GM19023 (cell line): ENCODE results near the gene AIFM3.
"Not testable (repeated sequence)": the region's sequence is repeated elsewhere in the genome, so short reads cannot be mapped to it uniquely, and the experiment has no call there.

Experiments used
- ATAC-seq: cut with Tn5 transposase; IDR thresholded peaks from one replicate; pipeline ENCODE4 v1.9.1; 2021; ENCODE audit warnings: mild to moderate bottlenecking, moderate library complexity; ENCODE audit not compliant: unreplicated experiment

The AIFM3 gene

GRCh38 chr22:21000987-21001600, 34.0 kb downstream of the AIFM3 start:
- ATAC-seq = peak; percentile 2

DNA sequence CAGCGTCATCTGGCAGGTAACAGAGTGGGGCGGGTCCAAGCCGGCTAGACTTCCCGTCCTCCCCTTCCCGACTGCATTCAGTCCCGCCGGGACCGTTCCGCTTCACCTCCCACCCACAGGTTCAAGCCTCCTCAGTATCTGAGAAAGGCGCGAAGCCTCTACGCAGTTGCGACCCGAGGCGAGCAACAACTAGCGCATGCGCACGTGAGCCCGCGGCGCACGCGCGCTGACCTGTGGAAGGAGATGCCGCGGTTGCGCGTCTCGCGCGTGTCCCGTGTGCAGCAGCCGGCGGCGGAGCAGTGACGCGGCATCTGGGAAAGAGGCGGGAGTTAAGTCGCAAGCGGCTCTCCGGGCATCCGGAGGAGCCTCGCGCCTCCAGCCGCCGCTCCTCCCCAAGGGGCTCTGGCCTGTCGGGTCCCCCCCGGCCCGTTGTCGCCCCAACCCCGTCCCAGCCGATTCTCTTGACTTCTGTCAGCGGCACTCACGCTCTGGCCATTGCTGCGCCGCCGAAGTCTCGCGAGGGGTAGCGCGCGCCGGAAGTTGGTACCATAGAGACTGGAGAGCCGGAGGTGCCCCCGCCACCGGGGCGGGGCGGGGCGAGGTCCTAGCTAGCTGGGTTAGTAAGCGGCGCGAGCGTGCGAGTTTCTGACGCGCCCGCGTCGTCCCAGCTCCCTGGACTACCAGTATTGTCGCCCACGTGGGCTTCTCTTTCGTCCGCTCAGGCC, 34.7 kb downstream of the AIFM3 start, which contains the start of gene THAP7:
THAP7 (minus strand) TSS at position 518 of the 725 bp plus-strand sequence; CDS start at position 311, 207 bp downstream.
- peak; percentile 90 for ATAC-seq

DNA sequence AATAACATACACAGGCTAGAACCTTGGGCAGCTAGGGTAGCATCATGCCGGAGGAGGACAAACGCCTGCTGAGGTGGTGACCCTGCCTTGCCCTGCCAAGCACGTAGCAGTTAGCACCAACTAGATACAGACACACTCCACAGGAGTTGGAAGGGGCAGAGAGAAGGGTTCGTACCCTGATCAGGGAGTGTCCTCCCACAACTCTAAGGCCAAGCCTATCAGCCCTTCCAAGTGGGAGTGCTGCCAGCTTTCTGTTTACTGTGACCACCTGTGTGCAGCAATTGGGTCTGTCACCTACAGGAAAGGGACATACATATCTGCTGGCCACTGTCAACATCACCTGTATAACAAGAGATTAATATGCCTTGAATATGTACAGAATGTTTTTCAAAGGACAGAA, 36.7 kb downstream of the AIFM3 start:
- no peak for ATAC-seq

DNA sequence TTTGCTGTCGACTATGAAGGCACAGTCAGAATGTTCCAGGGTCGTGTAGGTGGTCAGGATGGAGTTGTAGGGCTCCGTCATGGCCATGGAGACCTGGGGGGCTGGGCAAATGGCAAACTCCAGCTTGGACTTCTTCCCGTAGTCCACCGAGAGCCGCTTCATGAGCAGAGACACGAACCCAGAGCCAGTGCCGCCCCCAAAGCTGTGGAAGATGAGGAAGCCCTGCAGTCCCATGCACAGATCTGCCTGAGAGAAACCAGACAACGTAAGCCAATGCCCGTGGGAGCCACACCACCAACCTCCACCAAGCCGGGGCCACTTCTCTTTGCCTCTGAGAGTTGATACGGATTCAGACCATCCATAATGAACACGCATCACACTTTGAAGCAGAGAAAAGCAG, 42.2 kb downstream of the AIFM3 start:
- ATAC-seq = not testable (repeated sequence)

DNA sequence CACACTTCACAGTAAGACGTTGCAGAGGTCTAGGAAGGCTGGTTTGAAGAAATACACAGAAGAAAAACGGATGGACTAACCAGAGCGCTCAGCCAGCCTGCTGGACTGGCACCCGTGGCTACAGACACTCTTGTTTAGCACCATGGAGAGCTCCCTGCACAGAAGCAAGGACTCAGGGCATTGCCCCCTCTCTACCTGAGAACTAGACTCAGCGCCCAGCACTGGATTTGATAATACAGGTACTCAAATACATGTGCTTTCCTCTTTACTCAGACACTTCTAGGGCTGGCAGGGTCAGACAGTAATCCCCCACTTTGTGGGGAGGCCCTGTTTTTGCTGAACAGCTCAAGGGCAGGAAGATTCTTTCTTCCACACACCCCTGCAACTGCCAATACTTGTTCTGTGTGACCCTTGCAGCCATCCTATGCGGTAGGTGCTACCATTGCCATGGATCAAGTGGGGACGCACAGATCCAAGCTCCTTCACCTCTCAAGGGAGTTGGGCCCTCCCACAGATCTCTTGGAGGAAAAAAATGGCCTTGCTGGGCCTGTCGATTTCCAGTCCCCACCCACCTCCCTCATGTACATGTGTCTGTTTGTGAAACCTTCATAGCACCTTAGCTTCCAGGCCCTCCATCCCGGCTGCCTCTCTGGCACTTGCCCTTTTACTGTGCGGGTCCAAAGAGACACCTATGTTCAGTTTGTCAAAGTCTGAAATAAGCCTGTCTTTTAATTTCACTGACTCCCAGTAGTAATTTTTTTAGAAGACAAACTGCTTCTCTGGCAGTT, 42.8 kb downstream of the AIFM3 start:
- no peak for ATAC-seq

GRCh38 chr22:21010426-21011113, 43.5 kb downstream of the AIFM3 start:
- ATAC-seq = no peak

DNA sequence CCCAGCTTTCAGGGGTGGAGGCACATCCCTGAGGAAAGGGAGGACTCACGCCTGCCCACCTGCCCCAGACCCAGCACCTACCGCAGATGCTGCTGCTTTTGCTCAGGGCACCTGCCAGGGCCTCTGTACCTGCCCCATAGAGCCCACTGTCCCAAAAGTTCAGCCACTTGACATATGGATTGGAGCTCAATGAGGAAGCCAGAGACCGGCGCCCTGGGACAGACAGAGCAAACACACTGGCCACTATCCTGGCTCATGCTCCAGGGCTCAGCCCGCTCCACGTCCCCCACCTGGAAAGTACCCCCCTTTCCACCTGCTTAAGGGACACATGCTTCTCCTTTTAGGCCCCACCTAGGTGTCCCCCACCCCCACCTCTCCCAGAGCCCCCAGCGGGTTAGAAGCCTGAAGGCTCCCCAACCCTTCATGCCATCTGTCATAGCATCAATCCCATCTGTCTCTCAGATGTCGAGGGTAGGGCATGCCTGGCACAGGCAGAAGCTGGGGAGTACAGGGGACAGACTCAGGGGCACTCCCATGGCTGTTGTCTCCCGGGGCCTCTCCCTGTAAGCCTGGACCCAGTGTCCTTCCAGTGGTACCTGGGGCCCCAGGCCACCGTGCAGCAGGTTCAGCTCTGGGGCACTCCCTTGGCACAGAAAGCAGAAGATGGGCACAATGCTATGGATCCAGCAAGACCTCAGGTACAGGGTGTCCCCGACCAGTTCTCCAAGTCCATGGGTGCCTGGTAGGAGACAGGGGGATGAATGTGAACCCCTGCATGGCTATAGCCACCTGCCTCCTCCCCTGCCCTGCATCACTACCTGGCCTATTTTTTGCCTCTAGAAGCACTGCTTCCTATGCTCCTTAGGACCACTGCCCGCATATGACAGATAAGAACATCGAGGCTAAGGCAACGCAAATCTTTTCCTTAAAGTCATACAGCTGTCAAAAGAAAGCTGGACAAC, 45.7 kb downstream of the AIFM3 start:
- no peak for ATAC-seq

DNA sequence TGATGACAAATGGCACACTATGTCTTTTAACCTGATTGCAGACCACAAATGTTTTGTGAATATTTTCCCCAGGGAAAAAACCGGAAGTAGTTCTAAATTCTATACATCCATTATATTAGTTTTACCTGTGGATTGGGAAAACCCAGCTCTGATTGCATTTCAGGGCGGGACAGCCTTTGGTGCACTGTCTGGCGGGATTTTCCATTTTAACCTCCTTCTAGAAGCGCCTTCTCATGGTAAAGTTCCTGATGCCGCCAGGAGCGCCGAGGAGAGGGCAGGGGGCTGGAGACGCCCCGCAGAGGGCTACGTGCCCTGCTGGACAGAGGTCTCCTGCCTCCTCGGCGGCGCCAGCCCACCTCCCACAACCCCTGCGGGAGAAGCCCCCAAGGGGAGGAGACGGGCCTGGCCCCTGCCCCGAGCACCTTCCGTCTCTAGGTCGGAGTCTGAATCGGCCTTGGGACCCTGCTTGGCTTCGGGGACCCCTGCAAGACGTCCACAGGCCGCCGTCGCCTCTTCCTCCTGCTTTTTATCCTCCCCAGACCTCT, 46.7 kb downstream of the AIFM3 start:
- ATAC-seq = peak; percentile 17

GRCh38 chr22:21014202-21014725, 47.2 kb downstream of the AIFM3 start:
- ATAC-seq = peak; percentile 89

- no peak for ATAC-seq
These were observed 47.8 kb downstream of the AIFM3 start, which contains the start of gene P2RX6 for GRCh38 chr22:21014726-21015465. TSS of gene P2RX6 (plus strand) at chr22:21015165. CDS start at chr22:21015175, 10 bp downstream.

DNA sequence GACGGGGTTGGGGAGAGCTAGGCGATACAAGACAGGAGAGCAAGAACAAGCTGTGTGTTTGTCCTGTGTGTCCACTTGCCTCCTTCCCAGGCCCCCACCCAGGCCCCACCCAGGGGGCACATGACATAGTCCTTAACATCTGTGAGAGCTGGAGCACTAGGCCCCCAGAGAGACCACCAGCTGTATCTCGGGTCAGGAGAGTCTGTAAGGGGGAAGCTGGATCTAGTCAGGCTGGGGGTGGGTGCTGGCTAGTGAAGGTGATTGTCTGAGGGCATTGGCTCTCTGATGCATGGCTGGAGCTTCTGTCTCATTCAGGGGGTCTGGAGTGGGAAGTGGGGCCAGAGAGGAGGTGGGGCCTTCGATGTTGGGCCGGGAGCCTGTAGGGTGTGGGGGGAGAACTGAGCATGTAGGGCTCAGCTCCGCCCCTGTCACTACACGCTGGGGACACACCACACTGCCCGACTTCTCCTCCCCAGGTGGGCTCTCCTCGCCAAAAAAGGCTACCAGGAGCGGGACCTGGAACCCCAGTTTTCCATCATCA, 48.5 kb downstream of the AIFM3 start:
- ATAC-seq = no peak

DNA sequence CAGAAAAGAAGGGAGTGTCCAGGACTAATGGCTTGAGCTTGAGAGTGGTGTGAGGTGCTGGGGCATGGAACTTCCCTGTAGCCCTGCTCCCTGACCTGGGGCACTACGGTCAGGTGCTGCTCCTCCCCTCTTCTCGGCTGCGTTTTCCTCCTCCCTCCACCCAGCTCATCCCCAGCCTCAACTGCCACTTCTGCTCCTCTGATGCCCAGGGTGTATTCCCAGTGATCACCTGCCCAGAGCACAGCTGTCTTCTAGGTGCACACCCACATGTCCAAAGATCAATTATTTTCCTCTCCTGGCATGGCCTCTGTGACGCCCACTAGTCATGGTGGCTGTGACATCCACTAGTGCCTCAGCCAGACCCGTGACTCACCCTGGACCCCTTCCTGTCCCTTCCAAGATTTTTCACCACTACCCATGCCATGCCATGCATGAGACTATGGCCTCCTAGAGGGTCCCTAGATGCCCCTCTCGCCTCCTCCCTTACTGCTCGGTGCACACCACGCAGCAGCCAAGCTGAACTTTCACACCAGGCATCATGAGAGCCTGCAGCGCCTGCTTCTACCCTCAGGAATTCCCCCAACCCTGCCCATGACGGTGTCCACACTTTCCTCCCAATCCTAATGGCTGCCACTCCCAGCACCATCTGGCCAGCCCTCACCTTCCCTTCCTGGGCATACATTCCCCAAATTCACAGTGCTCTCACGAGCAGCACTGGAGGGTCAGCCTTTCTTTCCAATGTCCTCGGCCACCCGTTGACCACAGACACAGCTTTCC, 49.8 kb downstream of the AIFM3 start:
- no peak for ATAC-seq

DNA sequence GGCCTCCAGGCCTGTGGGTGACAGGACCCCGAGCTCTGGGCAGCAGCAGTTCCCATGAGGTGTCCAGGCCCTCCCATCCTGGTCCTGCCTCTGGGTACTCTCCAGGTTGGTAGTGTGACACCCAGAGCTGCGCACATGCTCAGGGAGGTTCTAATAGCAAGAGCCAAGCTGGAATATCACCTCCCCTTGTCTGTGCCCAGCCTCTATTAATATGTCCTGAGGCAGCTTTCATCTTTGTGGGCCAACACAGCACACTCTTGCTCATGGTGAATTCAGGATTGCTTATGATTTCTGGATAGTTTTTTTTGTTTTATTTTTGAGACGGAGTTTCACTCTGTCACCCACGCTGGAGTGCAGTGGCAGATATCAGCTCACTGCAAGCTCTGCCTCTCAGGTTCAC, 51.3 kb downstream of the AIFM3 start:
- ATAC-seq = no peak

DNA sequence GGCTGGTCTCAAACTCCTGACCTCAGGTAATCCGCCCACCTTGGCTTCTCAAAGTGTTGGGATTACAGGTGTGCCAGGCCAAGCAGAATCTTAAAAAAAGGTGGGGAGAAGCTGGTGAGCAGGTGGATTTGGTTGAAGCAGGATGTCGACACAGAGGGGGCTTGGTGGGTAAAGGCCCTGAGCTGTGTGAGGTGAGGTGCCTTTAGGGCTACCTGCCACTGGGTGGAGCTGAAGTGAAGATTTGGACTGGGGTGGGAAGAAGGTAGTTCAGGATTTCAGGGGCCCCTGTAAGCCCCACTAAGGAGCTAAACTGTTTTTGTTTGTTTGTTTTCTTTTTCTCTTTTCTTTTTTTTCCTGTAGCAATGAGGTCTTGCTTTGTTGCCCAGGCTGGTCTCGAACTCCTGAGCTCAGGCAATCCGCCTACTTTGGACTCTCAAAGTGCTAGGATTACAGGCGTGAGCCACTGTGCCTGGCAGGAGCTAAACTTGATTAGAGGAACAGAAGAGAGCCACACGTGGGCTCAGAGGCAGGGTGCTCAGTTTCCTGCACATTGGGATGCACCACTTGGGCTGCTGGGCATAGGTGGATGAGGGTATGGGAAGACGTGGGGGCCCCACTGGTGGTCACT, 53.9 kb downstream of the AIFM3 start:
- ATAC-seq = no peak

GRCh38 chr22:21022507-21022906, 55.5 kb downstream of the AIFM3 start:
- no peak for ATAC-seq

DNA sequence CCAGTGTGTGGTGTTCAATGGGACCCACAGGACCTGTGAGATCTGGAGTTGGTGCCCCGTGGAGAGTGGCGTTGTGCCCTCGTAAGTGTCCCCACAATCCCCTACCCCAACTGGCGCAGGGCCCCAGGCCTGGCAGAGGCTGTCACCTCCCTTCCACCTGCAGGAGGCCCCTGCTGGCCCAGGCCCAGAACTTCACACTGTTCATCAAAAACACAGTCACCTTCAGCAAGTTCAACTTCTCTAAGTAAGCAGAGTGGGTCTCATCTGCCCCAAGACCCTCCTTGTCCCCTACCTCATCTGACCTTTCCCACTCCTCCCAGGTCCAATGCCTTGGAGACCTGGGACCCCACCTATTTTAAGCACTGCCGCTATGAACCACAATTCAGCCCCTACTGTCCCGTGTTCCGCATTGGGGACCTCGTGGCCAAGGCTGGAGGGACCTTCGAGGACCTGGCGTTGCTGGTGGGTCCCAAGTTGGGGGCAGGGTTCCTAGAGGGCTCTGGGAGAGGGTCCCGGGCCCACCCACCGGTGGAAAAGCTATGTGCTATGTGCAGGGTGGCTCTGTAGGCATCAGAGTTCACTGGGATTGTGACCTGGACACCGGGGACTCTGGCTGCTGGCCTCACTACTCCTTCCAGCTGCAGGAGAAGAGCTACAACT, 56.0 kb downstream of the AIFM3 start:
- no peak for ATAC-seq

GRCh38 chr22:21025266-21025665, 58.2 kb downstream of the AIFM3 start:
- ATAC-seq = no peak
